Right cardiac atrium (tissue), 5 donors: ENCODE results near the gene CNFN. TPM values are rescaled to one million over a fixed set of nuclear protein-coding genes. Genes with fewer than 3 reads are reported as not detected.
A peak's percentile ranks its signal among the peaks of the same experiment; 100 is the strongest.

ENCODE experiments used
- ATAC-seq, 2 donors: fragments of 200-7000 bp; cut with Tn5 transposase; one replicate each; pipeline versions ENCODE4 v1.8.0 to v1.9.1; 2020; ENCODE audit warnings: moderate library complexity in 2 of 2, mild to moderate bottlenecking in 1 of 2
- DNase-seq, 3 donors: peaks; one replicate each; pipeline ENCODE4 v3.0.0-alpha.2; 2020
- H3K27ac ChIP-seq: one replicate; pipeline ENCODE4 v1.5.1; 2013; ENCODE audit warnings: mild to moderate bottlenecking, low read length, control low read depth, moderate library complexity
- H3K27me3 ChIP-seq: one replicate; pipeline ENCODE4 v1.6.1; 2013; ENCODE audit not compliant: control insufficient read depth, insufficient read depth
- H3K4me1 ChIP-seq: one replicate; pipeline ENCODE4 v1.6.1; 2013; ENCODE audit warnings: low read length; ENCODE audit not compliant: control insufficient read depth, insufficient read depth
- H3K4me3 ChIP-seq: one replicate; pipeline ENCODE4 v1.5.1; 2013; ENCODE audit warnings: low read length, control low read depth
- H3K9me3 ChIP-seq: one replicate; pipeline ENCODE4 v1.6.1; 2013; ENCODE audit warnings: low read length; ENCODE audit not compliant: control insufficient read depth
- whole genome bisulfite sequencing: extraction: QIAGEN DNeasy Blood & Tissue Kit; methylation state at CpG from one replicate; pipeline ENCODE4 v1.1.7; 2013; 5-methylcytosine and 5-hydroxymethylcytosine counted together
- intact Hi-C, 4 donors: fragments of 100-400 bp; cut with DNase I; formaldehyde crosslinking; loops; one replicate each; pipeline versions ENCODE4 v1.11.0 to v1.14.0; 2022 to 2023
- polyA plus RNA-seq: library from polyadenylated mRNA; stranded (reverse); fragments of 200-250 nt; gene quantifications from one replicate; pipeline ENCODE4 v1.2.3, GENCODE V29; 2013
- total RNA-seq, 4 donors: library from RNA; stranded (reverse); fragmentation: NEBNext Ultra II Directional; extraction: Animal tissue kit (Norgen Biotek cat#: 25700); gene quantifications; one replicate each; pipeline ENCODE4 v1.2.1, GENCODE V29; 2021
- donor health status: healthy with polysubstance abuse.
- donor health status: DM: no; HTN: yes; CAD: no.
- donor health status: DM: no; HTN: no; CAD: no.
- donor health status: DM: no; HTN: yes; CAD: no; lungs with severe emphysema.
- donor health status: DM: yes; HTN: yes; CAD: no.

Gene CNFN
- total and polyA plus RNA-seq, 5 donors = 0.50 to 1.9 (median 0.78) TPM; not detected in 1

DNA sequence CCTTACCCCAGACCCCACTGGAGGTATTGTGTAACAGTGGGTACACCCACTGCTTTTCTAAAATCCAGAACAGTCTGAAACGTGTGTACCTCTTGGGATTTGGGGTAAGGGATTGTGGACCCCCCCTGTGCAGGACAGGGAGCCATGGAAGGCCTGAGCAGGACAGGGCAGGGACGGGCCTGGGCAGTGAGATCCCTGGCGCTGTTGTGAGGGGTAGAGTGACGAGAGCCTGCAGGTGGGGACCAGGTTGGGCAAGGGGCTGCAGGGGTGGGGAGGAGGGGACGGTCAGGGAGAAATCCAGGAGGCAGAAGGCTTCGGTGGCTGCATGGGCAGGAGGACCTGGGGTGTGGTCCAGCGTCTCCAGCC is 28.6 kb downstream of the CNFN start:
- DNase-seq (no peak), ATAC-seq (no peak)
- H3K9me3 ChIP-seq = peaks cover 1% of the 10 kb centered on the region
- no peaks in the 10 kb centered on the region for H3K4me1 ChIP-seq
- intact Hi-C loops = no loop called here
- H3K4me3 ChIP-seq = no peak overlapping the region
- no peaks in the 10 kb centered on the region for H3K27me3 ChIP-seq
- H3K27ac ChIP-seq = no peak overlapping the region
- 91% methylated on average over 7 of the region's 7 CpGs for WGBS

DNA sequence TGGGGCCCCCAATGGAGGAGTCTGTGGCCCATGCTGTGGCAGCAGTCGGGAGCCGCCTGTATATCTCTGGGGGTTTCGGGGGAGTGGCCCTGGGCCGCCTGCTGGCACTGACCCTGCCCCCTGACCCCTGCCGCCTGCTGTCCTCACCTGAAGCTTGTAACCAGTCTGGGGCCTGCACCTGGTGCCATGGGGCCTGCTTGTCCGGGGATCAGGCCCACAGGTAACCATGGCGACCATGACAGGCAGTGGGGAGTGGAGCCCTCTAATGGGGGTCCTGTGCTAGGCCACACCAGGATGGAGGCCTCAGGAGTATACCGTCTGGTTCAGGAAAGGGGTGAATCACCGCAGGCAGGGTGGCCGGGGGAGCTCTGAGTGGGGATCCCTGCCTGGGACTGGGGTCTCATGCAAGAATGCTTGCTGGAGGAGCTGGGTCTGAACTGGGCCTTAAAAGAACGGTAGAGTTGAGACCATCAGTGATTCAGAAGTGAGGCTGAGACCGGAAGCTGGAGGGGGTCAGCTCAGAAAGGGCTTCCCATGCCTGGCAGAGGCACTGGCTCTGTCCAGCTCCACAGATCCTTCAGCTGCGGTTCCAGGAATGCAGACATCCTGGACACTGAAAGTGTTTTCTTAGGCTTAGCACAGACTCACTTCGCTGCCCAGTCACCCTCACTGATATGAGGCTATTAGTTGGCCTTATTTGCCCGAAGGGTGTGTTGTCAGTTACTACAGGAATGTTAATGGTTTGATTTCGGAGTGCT is 29.1 kb downstream of the CNFN start:
- no peak overlapping the region for H3K4me3 ChIP-seq
- no peaks in the 10 kb centered on the region for H3K27me3 ChIP-seq
- intact Hi-C loops = no loop called here
- WGBS = 78% methylated on average over 16 of the region's 16 CpGs
- no peak overlapping the region for H3K27ac ChIP-seq
- no peaks in the 10 kb centered on the region for H3K4me1 ChIP-seq
- DNase-seq (peak in 1 of 3 donors; percentile 51), ATAC-seq (no peak)
- H3K9me3 ChIP-seq = peaks cover 1% of the 10 kb centered on the region

DNA sequence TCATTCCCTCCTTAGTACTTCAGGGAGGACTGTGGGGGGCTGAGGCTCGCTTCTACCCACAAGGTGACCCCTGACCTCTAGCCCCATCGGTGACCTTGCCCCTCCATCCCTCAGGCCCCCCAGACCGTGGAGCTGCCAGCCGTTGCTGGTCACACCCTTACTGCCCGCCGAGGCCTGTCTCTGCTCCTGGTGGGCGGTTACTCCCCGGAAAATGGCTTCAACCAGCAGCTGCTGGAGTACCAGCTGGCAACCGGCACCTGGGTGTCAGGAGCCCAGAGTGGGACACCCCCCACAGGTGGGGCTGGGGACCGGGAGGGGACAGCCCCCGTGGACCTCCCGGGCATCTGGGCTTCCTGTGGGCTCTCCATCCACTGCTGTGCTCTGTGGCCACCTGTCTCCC is 32.8 kb downstream of the CNFN start:
- Histone ChIP-seq H3K27ac (no peak overlapping the region), H3K27me3 (no peaks in the 10 kb centered on the region), H3K4me1 (no peaks in the 10 kb centered on the region), H3K4me3 (no peak overlapping the region), H3K9me3 (no peaks in the 10 kb centered on the region)
- DNase-seq (peak in 2 of 3 donors; percentile 21 to 65), ATAC-seq (no peak)
- WGBS = 92% methylated on average over 12 of the region's 12 CpGs
- intact Hi-C loops = no loop called here

DNA sequence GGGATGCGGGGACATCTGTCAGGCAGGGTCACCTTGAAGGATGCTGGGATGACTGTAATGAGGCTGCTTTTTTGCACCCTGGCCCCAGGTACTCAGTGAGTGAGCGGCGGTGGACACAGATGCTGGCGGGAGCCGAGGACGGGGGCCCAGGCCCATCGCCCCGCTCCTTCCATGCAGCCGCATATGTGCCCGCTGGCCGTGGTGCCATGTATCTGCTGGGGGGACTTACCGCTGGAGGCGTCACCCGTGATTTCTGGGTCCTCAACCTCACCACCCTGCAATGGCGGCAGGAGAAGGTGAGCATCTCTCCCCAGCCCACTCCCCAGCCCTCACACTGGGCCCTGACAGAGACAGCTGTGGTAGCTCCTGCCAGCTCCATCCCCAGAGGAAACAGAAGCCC is 33.4 kb downstream of the CNFN start:
- peak in 1 of 3 donors; percentile 28 for DNase-seq
- ATAC-seq = no peak
- Histone ChIP-seq H3K9me3 (no peaks in the 10 kb centered on the region), H3K27me3 (no peaks in the 10 kb centered on the region), H3K4me3 (no peak overlapping the region), H3K4me1 (no peaks in the 10 kb centered on the region), H3K27ac (no peak overlapping the region)
- 98% methylated on average over 15 of the region's 15 CpGs for WGBS
- intact Hi-C loops = no loop called here

DNA sequence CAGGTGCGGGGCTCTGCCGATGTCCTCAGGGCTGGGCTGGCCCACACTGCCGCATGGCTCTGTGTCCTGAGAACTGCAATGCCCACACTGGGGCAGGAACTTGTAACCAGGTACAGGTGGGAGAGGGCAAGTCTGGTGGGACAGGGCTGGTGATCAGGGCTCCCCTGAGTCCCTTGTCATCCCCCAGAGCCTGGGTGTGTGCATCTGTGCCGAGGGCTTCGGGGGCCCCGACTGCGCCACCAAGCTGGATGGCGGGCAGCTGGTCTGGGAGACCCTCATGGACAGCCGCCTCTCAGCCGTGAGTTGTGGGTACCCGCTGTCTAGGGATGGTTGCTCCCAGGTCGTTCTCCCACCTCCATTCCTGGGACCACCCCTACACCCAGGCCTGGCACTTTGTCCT is 34.2 kb downstream of the CNFN start:
- ATAC-seq = no peak
- Histone ChIP-seq H3K27me3 (no peaks in the 10 kb centered on the region), H3K4me1 (no peaks in the 10 kb centered on the region), H3K4me3 (no peak overlapping the region), H3K9me3 (no peaks in the 10 kb centered on the region), H3K27ac (no peak overlapping the region)
- WGBS = 92% methylated on average over 12 of the region's 12 CpGs
- intact Hi-C loops = no loop called here
- DNase-seq = peak in 1 of 3 donors; percentile 11

DNA sequence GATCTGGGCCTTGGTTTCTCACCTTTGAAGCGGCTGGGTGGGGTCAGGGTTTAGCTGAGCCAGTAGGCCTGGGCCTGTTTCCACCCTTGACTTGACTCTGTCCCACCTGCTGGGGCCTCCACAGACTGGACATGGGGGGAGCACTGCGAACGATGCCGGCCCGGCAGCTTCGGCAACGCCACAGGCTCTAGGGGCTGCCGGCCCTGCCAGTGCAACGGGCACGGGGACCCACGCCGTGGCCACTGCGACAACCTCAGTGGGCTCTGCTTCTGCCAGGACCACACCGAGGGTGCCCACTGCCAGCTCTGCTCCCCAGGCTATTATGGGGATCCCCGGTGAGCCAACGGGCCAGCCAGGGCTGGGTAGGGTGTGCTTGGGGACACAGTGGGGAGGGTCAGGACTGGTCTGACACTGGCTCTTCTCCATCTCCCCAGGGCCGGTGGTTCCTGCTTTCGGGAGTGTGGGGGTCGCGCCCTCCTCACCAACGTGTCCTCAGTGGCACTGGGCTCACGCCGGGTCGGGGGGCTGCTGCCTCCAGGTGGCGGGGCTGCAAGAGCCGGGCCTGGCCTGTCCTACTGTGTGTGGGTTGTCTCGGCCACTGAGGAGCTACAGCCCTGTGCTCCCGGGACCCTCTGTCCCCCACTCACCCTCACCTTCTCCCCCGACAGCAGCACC is 36.6 kb downstream of the CNFN start:
- H3K27ac ChIP-seq = no peak overlapping the region
- H3K4me3 ChIP-seq = no peak overlapping the region
- 95% methylated on average over 29 of the region's 29 CpGs for WGBS
- DNase-seq = no peak
- no peaks in the 10 kb centered on the region for H3K27me3 ChIP-seq
- no peak for ATAC-seq
- H3K9me3 ChIP-seq = no peaks in the 10 kb centered on the region
- H3K4me1 ChIP-seq = no peaks in the 10 kb centered on the region
- intact Hi-C loops = no loop called here

DNA sequence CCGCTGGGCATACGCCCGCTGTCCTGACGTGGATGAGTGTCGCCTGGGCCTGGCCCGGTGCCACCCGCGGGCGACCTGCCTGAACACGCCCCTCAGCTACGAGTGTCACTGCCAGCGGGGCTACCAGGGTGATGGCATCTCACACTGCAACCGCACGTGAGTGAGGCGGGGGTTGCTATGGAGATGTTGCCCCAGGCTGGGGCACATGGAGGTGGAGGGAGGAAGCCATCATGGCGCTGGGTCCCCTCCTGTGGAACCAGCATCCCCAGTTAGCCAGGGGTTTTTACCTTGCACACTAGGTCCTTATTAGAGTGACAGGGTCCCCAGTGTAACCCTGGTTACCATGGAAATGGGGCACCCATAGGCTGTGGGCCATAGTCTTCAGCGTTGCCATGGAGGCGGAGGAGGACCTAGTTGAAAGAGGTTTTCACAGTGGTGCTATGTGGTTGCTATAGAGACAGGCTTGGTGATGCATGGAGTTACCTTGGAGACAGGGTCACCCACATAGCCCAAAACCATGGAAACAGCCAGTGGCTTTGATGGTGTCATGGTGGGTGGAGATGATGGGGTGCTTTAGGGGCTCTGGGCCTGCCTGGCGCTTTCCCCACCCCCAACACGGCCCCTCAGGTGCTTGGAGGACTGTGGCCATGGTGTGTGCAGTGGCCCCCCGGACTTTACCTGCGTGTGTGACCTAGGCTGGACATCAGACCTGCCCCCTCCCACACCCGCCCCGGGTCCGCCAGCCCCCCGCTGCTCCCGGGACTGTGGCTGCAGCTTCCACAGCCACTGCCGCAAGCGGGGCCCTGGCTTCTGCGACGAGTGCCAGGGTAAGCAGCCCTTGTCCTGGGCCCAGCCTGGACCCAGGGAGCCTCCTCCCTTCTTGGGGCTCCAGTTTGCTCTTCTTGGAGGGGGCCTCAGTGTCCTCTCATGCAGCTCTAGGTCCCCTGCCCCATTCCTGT is 37.5 kb downstream of the CNFN start:
- 89% methylated on average over 31 of the region's 31 CpGs for WGBS
- Histone ChIP-seq H3K27me3 (no peaks in the 10 kb centered on the region), H3K27ac (no peak overlapping the region), H3K4me3 (no peak overlapping the region), H3K9me3 (no peaks in the 10 kb centered on the region), H3K4me1 (no peaks in the 10 kb centered on the region)
- intact Hi-C loops = no loop called here
- DNase-seq (no peak), ATAC-seq (no peak)

DNA sequence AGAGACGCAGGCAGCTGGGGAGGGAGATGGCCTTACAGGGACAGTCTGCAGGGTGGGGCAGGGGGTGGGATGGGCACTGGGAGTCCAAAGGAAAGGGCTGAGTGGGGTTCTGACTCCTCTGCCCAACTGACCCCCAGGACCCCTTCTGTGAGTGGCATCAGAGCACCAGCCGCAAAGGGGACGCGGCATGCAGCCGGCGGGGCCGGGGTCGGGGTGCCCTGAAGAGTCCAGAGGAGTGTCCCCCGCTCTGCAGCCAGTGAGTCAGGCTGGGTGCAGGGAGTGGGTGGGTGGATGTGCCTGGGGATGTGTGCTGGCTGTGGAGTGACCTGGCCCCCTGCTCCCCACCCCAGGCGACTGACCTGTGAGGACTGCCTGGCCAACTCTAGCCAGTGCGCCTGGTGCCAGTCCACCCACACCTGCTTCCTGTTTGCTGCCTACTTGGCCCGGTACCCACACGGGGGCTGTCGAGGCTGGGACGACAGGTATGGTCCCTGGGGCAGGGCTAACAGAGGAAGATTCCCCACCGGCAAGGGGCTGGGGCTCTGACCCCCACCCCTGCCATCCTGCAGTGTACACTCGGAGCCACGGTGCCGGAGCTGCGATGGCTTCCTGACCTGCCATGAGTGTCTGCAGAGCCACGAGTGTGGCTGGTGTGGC is 38.9 kb downstream of the CNFN start:
- Histone ChIP-seq H3K4me1 (no peaks in the 10 kb centered on the region), H3K9me3 (no peaks in the 10 kb centered on the region), H3K27ac (no peak overlapping the region), H3K27me3 (no peaks in the 10 kb centered on the region), H3K4me3 (no peak overlapping the region)
- peak in 1 of 2 donors; percentile 12 for ATAC-seq
- intact Hi-C loops = no loop called here
- no peak for DNase-seq
- WGBS = 91% methylated on average over 21 of the region's 21 CpGs

DNA sequence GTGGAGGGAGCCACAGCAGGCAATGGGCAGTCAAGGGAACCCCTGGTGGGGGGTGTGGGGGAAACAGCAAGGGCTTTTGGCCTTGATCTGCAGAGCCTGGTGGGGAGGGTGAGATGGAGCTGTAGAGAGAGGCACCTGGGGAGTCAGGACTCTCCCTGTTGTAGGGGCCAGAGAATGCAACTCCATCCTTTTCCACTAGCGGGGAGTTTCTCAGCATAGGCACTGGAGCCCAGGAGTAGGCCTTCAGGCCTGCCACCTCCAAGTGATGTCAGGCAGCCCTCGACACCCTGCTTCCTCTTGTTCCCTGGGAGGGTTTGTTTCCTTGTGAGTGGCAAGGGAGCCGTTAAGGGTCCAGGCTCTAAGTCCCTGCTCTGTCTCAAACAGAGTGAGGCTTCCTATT is 39.7 kb downstream of the CNFN start:
- Histone ChIP-seq H3K4me3 (no peak overlapping the region), H3K27ac (no peak overlapping the region), H3K27me3 (no peaks in the 10 kb centered on the region), H3K4me1 (no peaks in the 10 kb centered on the region), H3K9me3 (no peaks in the 10 kb centered on the region)
- no peak for DNase-seq
- WGBS = 89% methylated on average over 3 of the region's 3 CpGs
- intact Hi-C loops = no loop called here
- no peak for ATAC-seq

DNA sequence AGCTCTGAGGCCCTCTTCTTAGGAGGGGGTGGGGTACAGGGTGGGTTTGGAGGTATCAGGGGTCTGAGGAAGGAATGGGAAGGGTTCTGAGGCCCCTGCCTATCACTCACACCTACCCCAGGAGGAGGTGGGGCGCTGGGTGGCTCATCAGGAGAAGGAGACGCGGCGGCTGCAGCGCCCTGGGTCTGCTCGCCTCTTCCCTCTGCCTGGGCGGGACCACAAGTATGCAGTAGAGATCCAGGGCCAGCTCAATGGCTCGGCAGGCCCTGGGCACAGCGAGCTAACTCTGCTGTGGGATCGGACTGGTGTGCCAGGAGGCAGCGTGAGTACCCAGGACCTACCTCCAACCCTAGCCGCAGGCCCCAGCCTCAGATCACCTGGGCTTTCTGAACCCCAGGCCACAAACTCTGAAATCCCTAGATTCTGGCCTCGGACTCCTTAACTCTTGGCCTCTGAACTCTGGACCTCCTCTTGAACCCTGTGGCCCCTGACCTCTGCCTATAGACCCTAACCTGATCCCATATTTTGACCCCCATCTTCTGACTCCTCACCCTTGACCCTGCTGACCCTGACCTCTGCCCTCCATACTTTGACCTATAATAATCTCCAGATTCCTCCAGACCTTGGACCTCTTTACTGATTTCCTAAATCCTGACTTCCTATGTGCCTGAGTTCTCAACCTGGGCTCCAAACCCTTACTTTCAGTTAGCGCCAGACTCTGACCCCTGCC is 40.6 kb downstream of the CNFN start:
- WGBS = 96% methylated on average over 14 of the region's 14 CpGs
- intact Hi-C loops = no loop called here
- H3K4me3 ChIP-seq = no peak overlapping the region
- no peaks in the 10 kb centered on the region for H3K27me3 ChIP-seq
- H3K9me3 ChIP-seq = no peaks in the 10 kb centered on the region
- DNase-seq (no peak), ATAC-seq (no peak)
- no peak overlapping the region for H3K27ac ChIP-seq
- no peaks in the 10 kb centered on the region for H3K4me1 ChIP-seq
